ENCODE results near the gene CLEC17A. TPM values are rescaled to one million over a fixed set of nuclear protein-coding genes. Genes with fewer than 3 reads are reported as not detected.

Gene CLEC17A
- total RNA-seq, 1 donor from 2014 or later: not detected

- H3K27me3 ChIP-seq (ENCODE audit: low read depth): peaks cover 5% of the 10 kb centered on the region
- no peak overlapping the region for H3K27ac ChIP-seq
- DNase-seq (no peak), ATAC-seq (no peak)
- no peak overlapping the region for H3K4me3 ChIP-seq
- H3K36me3 ChIP-seq: no peaks in the 10 kb centered on the region
- H3K9me3 ChIP-seq: no peaks in the 10 kb centered on the region
- intact Hi-C loops (cut with DNase I): no loop called here
- H3K4me1 ChIP-seq: no peaks in the 10 kb centered on the region
- TF ChIP-seq, protein P1, sequence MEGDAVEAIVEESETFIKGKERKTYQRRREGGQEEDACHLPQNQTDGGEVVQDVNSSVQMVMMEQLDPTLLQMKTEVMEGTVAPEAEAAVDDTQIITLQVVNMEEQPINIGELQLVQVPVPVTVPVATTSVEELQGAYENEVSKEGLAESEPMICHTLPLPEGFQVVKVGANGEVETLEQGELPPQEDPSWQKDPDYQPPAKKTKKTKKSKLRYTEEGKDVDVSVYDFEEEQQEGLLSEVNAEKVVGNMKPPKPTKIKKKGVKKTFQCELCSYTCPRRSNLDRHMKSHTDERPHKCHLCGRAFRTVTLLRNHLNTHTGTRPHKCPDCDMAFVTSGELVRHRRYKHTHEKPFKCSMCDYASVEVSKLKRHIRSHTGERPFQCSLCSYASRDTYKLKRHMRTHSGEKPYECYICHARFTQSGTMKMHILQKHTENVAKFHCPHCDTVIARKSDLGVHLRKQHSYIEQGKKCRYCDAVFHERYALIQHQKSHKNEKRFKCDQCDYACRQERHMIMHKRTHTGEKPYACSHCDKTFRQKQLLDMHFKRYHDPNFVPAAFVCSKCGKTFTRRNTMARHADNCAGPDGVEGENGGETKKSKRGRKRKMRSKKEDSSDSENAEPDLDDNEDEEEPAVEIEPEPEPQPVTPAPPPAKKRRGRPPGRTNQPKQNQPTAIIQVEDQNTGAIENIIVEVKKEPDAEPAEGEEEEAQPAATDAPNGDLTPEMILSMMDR (IDR thresholded peaks at IDR 0.05): no peak
Measured at GRCh38 chr19:14648506-14648905, 65.6 kb downstream of the CLEC17A start.

DNA sequence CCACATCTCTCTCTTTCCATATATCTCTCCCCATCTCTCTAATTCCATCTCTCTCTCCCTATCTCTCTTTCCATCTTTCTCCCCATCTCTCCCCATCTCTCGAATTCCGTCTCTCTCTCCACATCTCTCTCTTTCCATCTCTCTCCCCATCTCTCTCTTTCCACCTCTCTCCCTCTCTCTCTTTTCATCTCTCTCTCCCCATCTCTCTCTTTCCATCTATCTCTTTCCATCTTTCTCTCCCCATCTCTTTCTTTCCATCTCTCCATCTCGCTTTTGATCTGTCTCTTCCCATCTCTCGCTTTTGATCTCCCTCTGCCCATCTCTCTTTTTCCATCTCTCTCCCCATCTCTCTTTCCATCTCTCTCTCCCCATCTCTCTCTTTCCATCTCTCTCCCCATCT is 66.1 kb downstream of the CLEC17A start:
- Histone ChIP-seq H3K36me3 (no peaks in the 10 kb centered on the region), H3K9me3 (no peaks in the 10 kb centered on the region), H3K4me1 (no peaks in the 10 kb centered on the region), H3K4me3 (no peak overlapping the region), H3K27ac (no peak overlapping the region), H3K27me3 (ENCODE audit: low read depth) (peaks cover 5% of the 10 kb centered on the region)
- ATAC-seq (no peak), DNase-seq (no peak)
- TF ChIP-seq, protein P1 (IDR thresholded peaks at IDR 0.05): no peak
- intact Hi-C loops (cut with DNase I): no loop called here

DNA sequence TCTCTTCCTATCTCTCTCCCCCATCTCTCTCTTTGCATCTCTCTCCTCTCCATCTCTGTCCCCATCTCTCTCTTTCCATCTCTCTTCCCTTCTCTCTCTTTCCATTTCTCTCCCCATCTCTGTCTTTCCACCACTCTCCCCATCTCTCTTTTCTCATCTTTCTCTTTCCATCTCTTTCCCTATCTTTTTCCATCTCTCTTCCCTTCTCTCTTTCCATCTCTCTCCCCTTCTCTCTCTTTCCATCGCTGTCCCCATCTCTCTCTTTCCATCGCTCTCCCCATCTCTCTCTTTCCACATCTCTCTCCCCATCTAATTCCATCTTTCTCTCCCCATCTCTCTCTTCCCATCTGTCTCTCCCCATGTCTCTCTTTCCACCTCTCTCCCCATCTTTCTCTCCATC is 67.3 kb downstream of the CLEC17A start:
- TF ChIP-seq, protein P1 (IDR thresholded peaks at IDR 0.05): no peak
- Histone ChIP-seq H3K9me3 (no peaks in the 10 kb centered on the region), H3K27me3 (ENCODE audit: low read depth) (peaks cover 6% of the 10 kb centered on the region), H3K4me1 (no peaks in the 10 kb centered on the region), H3K36me3 (no peaks in the 10 kb centered on the region), H3K27ac (no peak overlapping the region), H3K4me3 (no peak overlapping the region)
- ATAC-seq: no peak
- DNase-seq: no peak
- intact Hi-C loops (cut with DNase I): no loop called here

DNA sequence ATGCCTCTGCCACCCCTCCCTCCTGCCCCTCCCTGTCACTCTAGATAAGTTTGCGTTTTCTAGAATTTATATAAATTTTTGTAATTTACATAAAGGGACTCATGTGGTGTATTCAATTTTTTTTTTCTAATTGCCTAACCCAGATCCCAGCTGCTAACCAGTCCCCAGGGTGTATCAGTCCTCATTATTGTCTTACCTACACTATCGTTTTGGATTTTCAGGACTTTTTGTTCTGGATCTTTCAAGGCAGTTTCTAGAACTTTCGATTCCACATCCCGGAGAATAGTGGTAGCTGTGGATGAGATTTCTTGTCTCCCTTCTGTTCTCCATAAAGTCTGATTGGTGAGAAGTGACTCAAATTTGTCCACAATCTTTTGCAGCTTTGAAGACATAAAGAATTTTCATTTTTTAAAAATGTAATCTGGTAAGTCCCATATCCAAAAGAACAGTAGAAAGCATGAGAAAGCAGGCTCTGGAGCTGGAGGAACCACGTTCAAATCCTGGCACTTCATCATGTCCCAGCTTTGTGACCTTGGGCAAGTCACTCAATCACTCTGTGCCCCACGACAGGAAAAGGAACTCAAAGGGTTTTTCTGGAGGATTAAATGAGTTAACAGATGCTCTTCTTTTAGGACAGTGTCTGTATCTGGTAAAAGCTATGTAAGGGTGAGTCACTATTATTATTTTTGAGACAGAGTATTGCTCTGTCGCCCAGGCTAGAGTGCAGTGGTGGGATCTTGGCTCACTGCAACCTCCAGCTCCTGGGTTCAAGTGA is 72.1 kb downstream of the CLEC17A start:
- H3K9me3 ChIP-seq: no peaks in the 10 kb centered on the region
- DNase-seq (no peak), ATAC-seq (no peak)
- TF ChIP-seq, protein P1 (IDR thresholded peaks at IDR 0.05): no peak
- H3K27me3 ChIP-seq (ENCODE audit: low read depth): peaks cover 11% of the 10 kb centered on the region
- no peaks in the 10 kb centered on the region for H3K36me3 ChIP-seq
- H3K27ac ChIP-seq: no peak overlapping the region
- no peaks in the 10 kb centered on the region for H3K4me1 ChIP-seq
- intact Hi-C loops (cut with DNase I): no loop called here
- no peak overlapping the region for H3K4me3 ChIP-seq

DNA sequence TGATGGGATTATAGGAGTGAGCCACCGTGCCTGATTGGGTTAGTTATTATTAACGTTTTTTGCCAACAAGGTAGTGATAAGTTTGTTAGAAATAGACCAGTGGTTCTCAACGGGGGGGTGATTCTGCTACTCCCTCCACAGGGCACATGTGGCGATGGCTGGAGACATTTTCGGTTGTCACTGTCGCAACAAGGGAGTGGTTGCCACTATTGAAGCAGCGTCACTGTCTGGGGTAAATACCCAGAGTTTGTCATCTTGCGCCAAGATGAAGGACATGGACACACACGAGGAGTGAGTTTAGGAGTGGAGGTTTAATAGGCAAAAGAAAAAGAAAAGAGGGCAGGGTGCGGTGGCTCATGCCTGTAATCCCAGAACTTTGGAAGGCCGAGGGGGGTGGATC is 72.8 kb downstream of the CLEC17A start:
- H3K4me3 ChIP-seq: no peak overlapping the region
- peaks cover 18% of the 10 kb centered on the region for H3K27me3 ChIP-seq (ENCODE audit: low read depth)
- TF ChIP-seq, protein P1 (IDR thresholded peaks at IDR 0.05): no peak
- ATAC-seq (no peak), DNase-seq (no peak)
- no peaks in the 10 kb centered on the region for H3K4me1 ChIP-seq
- H3K27ac ChIP-seq: no peak overlapping the region
- H3K36me3 ChIP-seq: no peaks in the 10 kb centered on the region
- intact Hi-C loops (cut with DNase I): no loop called here
- H3K9me3 ChIP-seq: no peaks in the 10 kb centered on the region

Data from lower lobe of right lung (tissue), 2 donors.